H9 (cell line): Measurements from ENCODE around the gene SSBP3. TPM values are rescaled to one million over a fixed set of nuclear protein-coding genes. Genes with fewer than 3 reads are reported as not detected.
A peak's percentile ranks its signal among the peaks of the same experiment; 100 is the strongest.

Source experiments
- DNase-seq: peaks from one replicate; pipeline ENCODE4 v3.0.0-alpha.2; 2017
- H2AFZ ChIP-seq: one replicate; pipeline ENCODE4 v1.6.1; 2013; ENCODE audit warnings: mild to moderate bottlenecking, low read length, control low read depth, moderate library complexity
- H2AK5ac ChIP-seq: 2 replicates; pipeline ENCODE4 v1.6.1; 2013; ENCODE audit warnings: low read length, control low read depth, mixed read lengths; ENCODE audit not compliant: insufficient read length
- H2BK120ac ChIP-seq: one replicate; pipeline ENCODE4 v1.6.1; 2013; ENCODE audit warnings: low read depth, mild to moderate bottlenecking, low read length, control low read depth, inconsistent platforms; ENCODE audit not compliant: poor library complexity, severe bottlenecking
- H2BK12ac ChIP-seq: 2 replicates; pipeline ENCODE4 v1.6.1; 2013; ENCODE audit warnings: low read length, control low read depth, mixed read lengths, low read depth; ENCODE audit not compliant: insufficient read length
- H2BK15ac ChIP-seq: 2 replicates; pipeline ENCODE4 v1.6.1; 2013; ENCODE audit warnings: low read depth, low read length, control low read depth
- H2BK20ac ChIP-seq: one replicate; pipeline ENCODE4 v1.6.1; 2013; ENCODE audit warnings: low read depth, mild to moderate bottlenecking, low read length, control low read depth, inconsistent platforms; ENCODE audit not compliant: poor library complexity, severe bottlenecking
- H2BK5ac ChIP-seq: 2 replicates; pipeline ENCODE4 v1.6.1; 2013; ENCODE audit warnings: low read length, control low read depth, mixed read lengths; ENCODE audit not compliant: insufficient read length
- H3K14ac ChIP-seq: 2 replicates; pipeline ENCODE4 v1.6.1; 2013; ENCODE audit warnings: low read length, control low read depth; ENCODE audit not compliant: insufficient read depth
- H3K18ac ChIP-seq: 2 replicates; pipeline ENCODE4 v1.6.1; 2013; ENCODE audit warnings: low read depth, mild to moderate bottlenecking, mixed read lengths, low read length, control low read depth; ENCODE audit not compliant: insufficient read length
- H3K23ac ChIP-seq: 2 replicates; pipeline ENCODE4 v1.6.1; 2013; ENCODE audit warnings: low read length, control low read depth, mixed read lengths, low read depth; ENCODE audit not compliant: insufficient read length
- H3K23me2 ChIP-seq: 2 replicates; pipeline ENCODE4 v1.6.1; 2013; ENCODE audit warnings: low read depth, mild to moderate bottlenecking, mixed read lengths, low read length, control low read depth; ENCODE audit not compliant: insufficient read length, poor library complexity, severe bottlenecking
- H3K27ac ChIP-seq: 2 replicates; pipeline ENCODE4 v1.5.1; 2013; ENCODE audit warnings: low read length, control low read depth, mixed read lengths, low read depth; ENCODE audit not compliant: insufficient read length
- H3K27me3 ChIP-seq: 2 replicates; pipeline ENCODE4 v1.6.1; 2013; ENCODE audit warnings: low read length, control low read depth, inconsistent platforms; ENCODE audit not compliant: insufficient read depth
- H3K4ac ChIP-seq: 2 replicates; pipeline ENCODE4 v1.6.1; 2013; ENCODE audit warnings: low read depth, mild to moderate bottlenecking, control low read depth, inconsistent platforms, low read length, moderate library complexity
- H3K4me1 ChIP-seq: 2 replicates; pipeline ENCODE4 v1.6.1; 2013; ENCODE audit warnings: low read length, control low read depth, inconsistent platforms; ENCODE audit not compliant: insufficient read depth
- H3K4me2 ChIP-seq: 2 replicates; pipeline ENCODE4 v1.6.1; 2013; ENCODE audit warnings: low read length, control low read depth, mixed read lengths; ENCODE audit not compliant: insufficient read length, insufficient read depth
- H3K56ac ChIP-seq: 2 replicates; pipeline ENCODE4 v1.6.1; 2013; ENCODE audit warnings: low read depth, mild to moderate bottlenecking, mixed read lengths, low read length, control low read depth; ENCODE audit not compliant: insufficient read length
- H3K79me1 ChIP-seq: 2 replicates; pipeline ENCODE4 v1.6.1; 2013; ENCODE audit warnings: low read depth, mild to moderate bottlenecking, moderate library complexity, low read length, control low read depth, inconsistent platforms; ENCODE audit not compliant: insufficient read depth, poor library complexity, severe bottlenecking
- H3K79me2 ChIP-seq: 2 replicates; pipeline ENCODE4 v1.6.1; 2013; ENCODE audit warnings: low read length, control low read depth, inconsistent platforms; ENCODE audit not compliant: insufficient read depth
- H3K9ac ChIP-seq: 2 replicates; pipeline ENCODE4 v1.6.1; 2013; ENCODE audit warnings: low read length, control low read depth, mixed read lengths; ENCODE audit not compliant: insufficient read length; ENCODE audit errors: extremely low read depth
- H3K9me3 ChIP-seq: one replicate; pipeline ENCODE4 v1.6.1; 2013; ENCODE audit warnings: low read depth, low read length, inconsistent platforms; ENCODE audit not compliant: control insufficient read depth
- H3T11ph ChIP-seq: one replicate; pipeline ENCODE4 v1.6.1; 2013; ENCODE audit warnings: mild to moderate bottlenecking, low read length, control low read depth, inconsistent platforms
- H4K20me1 ChIP-seq: one replicate; pipeline ENCODE4 v1.6.1; 2013; ENCODE audit not compliant: control insufficient read depth, insufficient read length, insufficient read depth
- H4K5ac ChIP-seq: 2 replicates; pipeline ENCODE4 v1.6.1; 2013; ENCODE audit warnings: low read depth, mild to moderate bottlenecking, mixed read lengths, low read length, control low read depth; ENCODE audit not compliant: insufficient read length
- H4K8ac ChIP-seq: replicated peaks from 2 replicates; pipeline ENCODE4 v1.6.1; 2013; ENCODE audit warnings: low read length, control low read depth, mixed read lengths, low read depth; ENCODE audit not compliant: insufficient read length
- H4K91ac ChIP-seq: 2 replicates; pipeline ENCODE4 v1.6.1; 2013; ENCODE audit warnings: low read depth, mild to moderate bottlenecking, moderate library complexity, mixed read lengths, low read length, control low read depth; ENCODE audit not compliant: insufficient read length
- H3K27ac Mint-ChIP-seq, 3 experiments: 2 replicates in 2 of 3; 3 replicates in 1 of 3; pipeline ENCODE4 v1.8.0; 2020 to 2021; ENCODE audit warnings: mixed read lengths in 3 of 3, mild to moderate bottlenecking in 1 of 3, moderate library complexity in 1 of 3
- H3K27me3 Mint-ChIP-seq: 2 replicates; pipeline ENCODE4 v1.8.0; 2021; ENCODE audit warnings: low read depth, mild to moderate bottlenecking, moderate library complexity, mixed read lengths
- H3K36me3 Mint-ChIP-seq, 3 experiments: 2 replicates in 2 of 3; 3 replicates in 1 of 3; pipeline ENCODE4 v1.8.0; 2020 to 2021; ENCODE audit warnings: low read depth in 3 of 3, mixed read lengths in 3 of 3; ENCODE audit not compliant: insufficient read depth in 1 of 3
- H3K4me1 Mint-ChIP-seq, 2 experiments: 2 replicates each; pipeline ENCODE4 v1.8.0; 2020; ENCODE audit warnings: mixed read lengths in 2 of 2
- H3K4me3 Mint-ChIP-seq, 2 experiments: 2 replicates in 1 of 2; 3 replicates in 1 of 2; pipeline ENCODE4 v1.8.0; 2020 to 2021; ENCODE audit warnings: mild to moderate bottlenecking in 2 of 2, mixed read lengths in 2 of 2, moderate library complexity in 1 of 2
- H3K9me3 Mint-ChIP-seq, 2 experiments: 2 replicates in 1 of 2; 3 replicates in 1 of 2; pipeline ENCODE4 v1.8.0; 2020; ENCODE audit warnings: mild to moderate bottlenecking in 2 of 2, mixed read lengths in 2 of 2, moderate library complexity in 1 of 2
- CTCF ChIP-seq: fragments of 200-600 bp; sonication (generic); conservative IDR thresholded peaks from 3 replicates; pipeline ENCODE4 v1.8.0; 2021; ENCODE audit warnings: antibody characterized with exemption, mild to moderate bottlenecking
- WGBS: extraction: QIAGEN DNeasy Blood & Tissue Kit; methylation state at CpG from one replicate; pipeline ENCODE4 v1.1.7; 2013; ENCODE audit warnings: missing lambda C conversion rate, low lambda C conversion rate, mixed read lengths; ENCODE audit not compliant: insufficient read length; ENCODE audit errors: extremely low coverage; 5-methylcytosine and 5-hydroxymethylcytosine counted together
- total RNA-seq: library from RNA; stranded (reverse); gene quantifications from 2 replicates; pipeline ENCODE4 v1.2.1, GENCODE V29; 2021

SSBP3 gene
- total RNA-seq, 1 experiment from 2014 or later: 126 TPM

DNA sequence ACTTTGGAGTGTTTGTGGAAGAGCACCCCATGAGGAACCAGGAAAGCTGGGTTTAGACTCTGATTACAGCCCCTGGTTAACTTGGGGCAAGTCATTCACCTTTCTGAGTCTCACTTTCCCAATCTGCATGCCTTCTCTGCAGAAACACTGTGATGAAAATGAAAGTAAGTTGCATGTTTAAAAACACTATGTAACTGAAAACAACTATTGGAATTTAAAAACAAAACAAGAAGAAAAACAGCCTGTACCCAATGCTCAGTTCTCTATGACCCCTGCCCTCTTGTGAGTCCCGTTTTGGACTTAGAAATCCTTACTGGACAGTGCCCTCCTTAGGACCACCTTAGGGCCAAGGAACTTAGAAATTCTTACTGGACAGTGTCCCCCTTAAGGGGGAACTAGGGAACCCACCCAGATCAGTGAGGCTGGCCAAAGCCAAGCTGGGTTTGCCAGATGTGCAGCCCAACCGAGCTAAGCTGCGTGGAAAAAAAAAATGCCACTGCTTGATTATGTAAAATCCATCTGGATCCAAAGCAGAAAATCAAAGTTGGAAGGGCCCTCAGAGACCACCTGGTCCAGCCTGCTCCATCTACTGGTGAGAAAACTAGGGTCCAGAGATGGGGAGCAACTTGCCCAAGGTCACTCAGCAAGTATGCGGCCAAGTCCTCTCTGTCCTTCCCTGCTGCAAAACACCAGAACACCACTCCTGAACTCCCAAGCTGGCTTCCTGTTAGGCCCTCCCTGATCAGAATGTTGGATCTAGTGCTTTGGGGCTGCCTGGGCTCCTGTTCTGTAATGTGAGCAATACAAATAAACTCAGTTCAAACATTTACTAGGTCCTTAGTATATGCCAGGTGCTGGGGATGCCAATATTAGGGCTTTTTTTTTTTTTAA is 128.5 kb downstream of the SSBP3 start:
- no peak overlapping the region for H3T11ph ChIP-seq
- no peak overlapping the region for H2AFZ ChIP-seq
- H4K8ac ChIP-seq: no peak overlapping the region
- Mint-ChIP-seq H3K27ac (peak overlapping the region in 2 of 3 experiments; percentile 64 to 66; a peak in 2 of 7 replicates), H3K4me1 (peaks cover 38 to 39% of the 10 kb centered on the region in 2 experiments), H3K36me3 (peaks cover 16 to 27% (median 20%) of the 10 kb centered on the region in 3 experiments), H3K4me3 (no peak overlapping the region), H3K9me3 (no peaks in the 10 kb centered on the region; a peak in 1 of 5 replicates), H3K27me3 (no peaks in the 10 kb centered on the region; the same call in 1 of the 2 replicates)
- H3K27ac ChIP-seq: no peak overlapping the region
- no peak overlapping the region for H2BK120ac ChIP-seq
- H2BK20ac ChIP-seq: no peak overlapping the region
- no peak overlapping the region for H3K4me2 ChIP-seq
- no peaks in the 10 kb centered on the region; the same call in 1 of the 2 replicates for H3K79me2 ChIP-seq
- WGBS: no CpG with 5 or more reads among the region's 4 CpGs
- H3K23me2 ChIP-seq: no peaks in the 10 kb centered on the region
- no peaks in the 10 kb centered on the region for H3K9me3 ChIP-seq
- no peak overlapping the region for H2AK5ac ChIP-seq
- no peak overlapping the region for H3K4ac ChIP-seq
- no peak overlapping the region for H3K23ac ChIP-seq
- no peak overlapping the region for H2BK12ac ChIP-seq
- no peak for DNase-seq
- no peak overlapping the region for H3K56ac ChIP-seq
- H4K5ac ChIP-seq: no peak overlapping the region
- H3K79me1 ChIP-seq: no peaks in the 10 kb centered on the region
- no peak overlapping the region for H4K91ac ChIP-seq
- H4K20me1 ChIP-seq: no peaks in the 10 kb centered on the region
- no peak overlapping the region for H2BK5ac ChIP-seq
- H3K27me3 ChIP-seq: no peaks in the 10 kb centered on the region
- H3K4me1 ChIP-seq: peaks cover 3% of the 10 kb centered on the region; the same call in 1 of the 2 replicates
- no peak overlapping the region for H3K18ac ChIP-seq
- no peak for TF ChIP-seq CTCF
- H3K14ac ChIP-seq: no peak overlapping the region
- H3K9ac ChIP-seq: no peak overlapping the region
- no peak overlapping the region for H2BK15ac ChIP-seq
